Chondrocyte (in vitro differentiated cells): ENCODE measurements around the gene SRP54. TPM values are rescaled to one million over a fixed set of nuclear protein-coding genes. Genes with fewer than 3 reads are reported as not detected.

Experiments
- DNase-seq: peaks from one replicate; pipeline ENCODE4 v3.0.0; 2021; ENCODE audit warnings: mixed read lengths, low spot score
- H3K27ac Mint-ChIP-seq: one replicate; pipeline ENCODE4 v1.8.0; 2021; ENCODE audit warnings: mild to moderate bottlenecking, moderate library complexity, mixed read lengths; ENCODE audit not compliant: unreplicated experiment
- H3K27me3 Mint-ChIP-seq: 2 replicates; pipeline ENCODE4 v1.8.0; 2021; ENCODE audit warnings: low read depth, mixed read lengths
- H3K36me3 Mint-ChIP-seq: 2 replicates; pipeline ENCODE4 v1.8.0; 2021; ENCODE audit warnings: low read depth, mixed read lengths
- H3K4me1 Mint-ChIP-seq: 2 replicates; pipeline ENCODE4 v1.8.0; 2021; ENCODE audit warnings: low read depth, mild to moderate bottlenecking, mixed read lengths
- H3K4me3 Mint-ChIP-seq: one replicate; pipeline ENCODE4 v1.8.0; 2021; ENCODE audit warnings: mild to moderate bottlenecking, moderate library complexity, mixed read lengths; ENCODE audit not compliant: unreplicated experiment
- H3K9me3 Mint-ChIP-seq: 2 replicates; pipeline ENCODE4 v1.8.0; 2021; ENCODE audit warnings: low read depth, mixed read lengths
- long read RNA-seq: library from polyadenylated mRNA; stranded (forward); transcript quantifications from one replicate; pipeline ENCODE4 v2.0.0, GENCODE V29; 2021
- total RNA-seq: library from RNA; stranded (reverse); gene quantifications from 3 replicates; pipeline ENCODE4 v1.2.1, GENCODE V29; 2021
- TF ChIP-seq, protein P1 (sequence below): fragments of 200-600 bp; sonication (generic); IDR thresholded peaks from 2 replicates; pipeline ENCODE4 v1.5.0; 2021; ENCODE audit warnings: antibody characterized with exemption, mild to moderate bottlenecking, moderate library complexity

SRP54 gene
- total RNA-seq = 54.4 to 71.3 TPM (median 56.2 TPM) in 3 replicates
- long read RNA-seq, transcript SRP54-201 (16 exons, 2,279 nt) = major isoform, 135 of 147 reads
- long read RNA-seq, partial matches to known transcripts = 1 of 147 reads
- long read RNA-seq, other reads (novel, unspliced or antisense) = 11 of 147 reads

DNA sequence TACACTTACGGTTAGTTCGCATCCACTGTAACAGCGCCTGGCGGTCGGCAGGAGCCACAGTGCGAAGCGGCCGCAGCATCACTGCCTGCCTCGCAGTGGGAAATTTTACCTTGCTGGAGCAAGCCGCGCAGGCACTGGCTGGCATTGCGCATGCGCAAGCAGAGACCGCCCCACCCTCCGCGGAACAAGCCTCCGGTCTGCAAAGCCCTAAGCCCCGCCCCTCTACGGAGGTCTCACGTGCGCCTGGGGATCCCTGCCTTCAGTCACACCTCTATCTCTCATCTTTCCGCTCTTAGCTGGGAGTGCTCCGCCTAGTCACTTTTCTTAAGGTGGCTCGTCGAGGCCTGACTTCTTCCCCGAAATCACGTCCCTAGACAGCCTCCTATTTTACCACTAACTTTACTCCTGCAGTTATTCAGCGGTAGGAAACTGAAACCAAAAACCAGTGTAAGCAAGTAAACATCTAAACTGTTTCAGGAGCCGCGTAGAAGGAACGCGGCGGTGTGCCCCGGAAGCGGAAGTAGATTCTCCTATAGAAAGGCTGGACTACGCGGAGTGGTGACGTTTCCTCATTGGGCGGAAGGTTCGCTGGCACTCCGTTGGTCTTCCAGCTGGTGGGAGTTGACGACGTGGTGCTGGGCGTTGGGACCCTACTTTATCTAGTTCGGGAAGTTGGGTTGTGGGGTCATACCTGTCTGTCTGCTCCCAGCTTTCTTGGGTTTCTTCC lies at the start of gene SRP54:
TSS of gene SRP54 (plus strand) at position 572 of the 727 bp plus-strand sequence. CDS start 13,718 bp downstream, outside the sequence.
- DNase-seq = peak; percentile 100
- TF ChIP-seq, protein P1, sequence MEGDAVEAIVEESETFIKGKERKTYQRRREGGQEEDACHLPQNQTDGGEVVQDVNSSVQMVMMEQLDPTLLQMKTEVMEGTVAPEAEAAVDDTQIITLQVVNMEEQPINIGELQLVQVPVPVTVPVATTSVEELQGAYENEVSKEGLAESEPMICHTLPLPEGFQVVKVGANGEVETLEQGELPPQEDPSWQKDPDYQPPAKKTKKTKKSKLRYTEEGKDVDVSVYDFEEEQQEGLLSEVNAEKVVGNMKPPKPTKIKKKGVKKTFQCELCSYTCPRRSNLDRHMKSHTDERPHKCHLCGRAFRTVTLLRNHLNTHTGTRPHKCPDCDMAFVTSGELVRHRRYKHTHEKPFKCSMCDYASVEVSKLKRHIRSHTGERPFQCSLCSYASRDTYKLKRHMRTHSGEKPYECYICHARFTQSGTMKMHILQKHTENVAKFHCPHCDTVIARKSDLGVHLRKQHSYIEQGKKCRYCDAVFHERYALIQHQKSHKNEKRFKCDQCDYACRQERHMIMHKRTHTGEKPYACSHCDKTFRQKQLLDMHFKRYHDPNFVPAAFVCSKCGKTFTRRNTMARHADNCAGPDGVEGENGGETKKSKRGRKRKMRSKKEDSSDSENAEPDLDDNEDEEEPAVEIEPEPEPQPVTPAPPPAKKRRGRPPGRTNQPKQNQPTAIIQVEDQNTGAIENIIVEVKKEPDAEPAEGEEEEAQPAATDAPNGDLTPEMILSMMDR = peak; percentile 42
- Mint-ChIP-seq H3K4me3 (no peak within 1 kb of the TSS), H3K27ac (no peak within 1 kb of the TSS), H3K36me3 (no peaks in the 10 kb centered on the region), H3K9me3 (no peaks in the 10 kb centered on the region), H3K27me3 (no peaks in the 10 kb centered on the region), H3K4me1 (peaks cover 12% of the 10 kb centered on the region)

DNA sequence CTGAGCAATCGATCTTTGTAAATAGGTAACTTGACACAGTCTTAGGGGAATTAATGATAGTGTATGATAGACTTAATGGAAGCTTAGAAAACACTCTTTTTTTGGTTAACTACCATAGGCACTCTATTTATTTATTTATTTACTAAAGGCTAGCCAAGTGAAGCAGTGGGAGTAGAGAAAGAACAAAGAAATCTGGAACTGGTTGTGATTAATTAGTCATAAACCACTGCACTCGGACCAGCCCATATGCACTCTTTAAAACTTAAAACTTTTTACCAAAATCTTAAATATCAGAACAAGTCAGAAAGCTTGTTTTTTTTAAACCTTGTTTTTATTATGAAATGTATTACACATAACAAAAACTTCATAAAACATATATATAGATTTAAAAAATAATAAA lies 49.5 kb upstream of the SRP54 start:
- TF ChIP-seq, protein P1 = no peak
- Mint-ChIP-seq H3K27me3 (no peaks in the 10 kb centered on the region), H3K4me3 (no peak overlapping the region), H3K9me3 (no peaks in the 10 kb centered on the region), H3K36me3 (no peaks in the 10 kb centered on the region), H3K27ac (no peak overlapping the region), H3K4me1 (no peaks in the 10 kb centered on the region)
- DNase-seq = no peak

DNA sequence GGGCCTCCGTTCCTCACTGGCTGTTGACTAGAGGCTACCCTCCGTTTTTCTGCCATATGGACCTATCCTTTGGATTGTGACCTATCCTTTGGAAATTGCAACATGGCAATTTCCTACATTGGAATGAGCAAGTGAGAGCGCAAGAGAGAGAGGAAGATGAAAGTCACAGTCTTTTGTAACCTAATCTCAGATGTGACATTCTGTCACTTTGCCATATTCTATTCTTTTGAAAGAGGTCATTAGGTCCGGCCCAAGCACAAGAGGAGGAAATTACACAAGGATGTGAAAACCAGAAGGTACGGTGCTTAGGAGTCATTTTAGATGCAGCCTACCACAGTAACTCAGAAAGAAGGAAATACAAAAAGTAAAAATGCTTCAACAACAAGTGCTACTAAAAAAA lies 47.3 kb upstream of the SRP54 start:
- Mint-ChIP-seq H3K27me3 (no peaks in the 10 kb centered on the region), H3K36me3 (no peaks in the 10 kb centered on the region), H3K9me3 (no peaks in the 10 kb centered on the region), H3K4me3 (no peak overlapping the region), H3K4me1 (no peaks in the 10 kb centered on the region), H3K27ac (no peak overlapping the region)
- TF ChIP-seq, protein P1 = no peak
- DNase-seq = no peak

DNA sequence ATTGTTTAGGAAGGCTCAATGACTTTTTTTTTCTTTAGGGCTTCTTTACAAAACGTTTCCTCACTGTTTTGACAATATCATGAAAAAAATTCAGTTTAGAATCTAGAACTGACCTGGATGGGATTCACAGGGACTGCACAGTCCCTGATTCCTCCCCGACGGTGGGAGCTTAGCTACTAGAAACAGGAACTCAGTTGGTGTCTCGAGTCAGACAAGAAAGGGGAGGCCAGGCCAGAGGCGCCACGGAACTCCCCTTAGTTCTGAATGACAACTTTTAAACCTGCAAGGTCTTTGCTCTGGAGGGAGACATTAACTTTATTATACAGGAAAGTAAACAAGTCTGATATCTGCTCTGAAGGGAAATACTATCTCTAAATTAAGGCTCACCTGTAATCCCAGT lies 45.4 kb upstream of the SRP54 start:
- H3K27ac Mint-ChIP-seq = no peak overlapping the region
- no peaks in the 10 kb centered on the region for H3K27me3 Mint-ChIP-seq
- DNase-seq = no peak
- TF ChIP-seq, protein P1 = no peak
- H3K9me3 Mint-ChIP-seq = no peaks in the 10 kb centered on the region
- H3K4me1 Mint-ChIP-seq = no peaks in the 10 kb centered on the region
- H3K36me3 Mint-ChIP-seq = peaks cover 4% of the 10 kb centered on the region
- no peak overlapping the region for H3K4me3 Mint-ChIP-seq

DNA sequence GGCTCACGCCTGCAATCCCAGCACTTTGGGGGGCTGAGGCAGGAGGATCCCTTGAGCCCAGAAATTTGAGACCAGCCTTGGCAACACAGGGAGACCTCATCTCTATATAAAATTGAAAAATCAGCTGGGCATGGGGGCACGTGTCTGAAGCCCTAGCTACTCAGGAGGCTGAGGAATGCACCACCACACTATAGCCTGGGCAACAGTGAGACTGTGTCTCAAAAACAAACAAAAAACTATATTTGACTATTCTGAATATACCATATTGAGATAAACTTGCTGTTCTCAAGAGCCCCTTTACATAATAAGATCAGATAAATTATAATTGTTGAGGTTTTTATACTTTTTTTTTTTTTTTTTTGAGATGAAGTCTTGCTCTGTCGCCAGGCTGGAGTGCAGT lies 44.9 kb upstream of the SRP54 start:
- no peak overlapping the region for H3K27ac Mint-ChIP-seq
- no peak for DNase-seq
- peaks cover 4% of the 10 kb centered on the region for H3K36me3 Mint-ChIP-seq
- no peaks in the 10 kb centered on the region for H3K4me1 Mint-ChIP-seq
- TF ChIP-seq, protein P1 = no peak
- no peaks in the 10 kb centered on the region for H3K27me3 Mint-ChIP-seq
- H3K9me3 Mint-ChIP-seq = no peaks in the 10 kb centered on the region
- no peak overlapping the region for H3K4me3 Mint-ChIP-seq
